ENCODE data around the gene FOXP1. TPM values are rescaled to one million over a fixed set of nuclear protein-coding genes. Genes with fewer than 3 reads are reported as not detected.

FOXP1 gene
- polyA plus RNA-seq, 1 experiment, result 56.6 TPM

GRCh38 chr3:71485896-71486295, 97.6 kb downstream of the FOXP1 start:
- POLR2A ChIA-PET, result no interaction called here
- no peak for DNase-seq (ENCODE audit: low read depth, low spot score)
- Histone ChIP-seq H3K27me3 (ENCODE audit: control insufficient read depth, insufficient read depth, low read length) (no peaks in the 10 kb centered on the region), H3K9me3 (ENCODE audit: control insufficient read depth, insufficient read depth, low read length) (peaks cover 1% of the 10 kb centered on the region), H3K4me3 (ENCODE audit: low read depth, low read length) (no peak overlapping the region), H3K27ac (ENCODE audit: low read depth, low read length) (no peak overlapping the region)
- TF ChIP-seq CTCF (IDR thresholded peaks at IDR 0.05; ENCODE audit: low read depth, low read length), result no peak
- CTCF ChIA-PET, result no interaction called here

- POLR2A ChIA-PET, result no interaction called here
- no peak overlapping the region for H3K4me3 ChIP-seq (ENCODE audit: low read depth, low read length)
- no peak overlapping the region for H3K27ac ChIP-seq (ENCODE audit: low read depth, low read length)
- DNase-seq (ENCODE audit: low read depth, low spot score), result no peak
- CTCF ChIA-PET, result no interaction called here
- H3K27me3 ChIP-seq (ENCODE audit: control insufficient read depth, insufficient read depth, low read length), result no peaks in the 10 kb centered on the region
- no peaks in the 10 kb centered on the region for H3K9me3 ChIP-seq (ENCODE audit: control insufficient read depth, insufficient read depth, low read length)
- no peak for TF ChIP-seq CTCF (IDR thresholded peaks at IDR 0.05; ENCODE audit: low read depth, low read length)
These were observed 99.1 kb downstream of the FOXP1 start for GRCh38 chr3:71484452-71484851.

GRCh38 chr3:71484047-71484446, 99.5 kb downstream of the FOXP1 start:
- Histone ChIP-seq H3K4me3 (ENCODE audit: low read depth, low read length) (no peak overlapping the region), H3K27me3 (ENCODE audit: control insufficient read depth, insufficient read depth, low read length) (no peaks in the 10 kb centered on the region), H3K27ac (ENCODE audit: low read depth, low read length) (no peak overlapping the region), H3K9me3 (ENCODE audit: control insufficient read depth, insufficient read depth, low read length) (no peaks in the 10 kb centered on the region)
- no peak for DNase-seq (ENCODE audit: low read depth, low spot score)
- POLR2A ChIA-PET, result no interaction called here
- CTCF ChIA-PET, result no interaction called here
- no peak for TF ChIP-seq CTCF (IDR thresholded peaks at IDR 0.05; ENCODE audit: low read depth, low read length)

GRCh38 chr3:71482771-71483170, 100.8 kb downstream of the FOXP1 start:
- H3K4me3 ChIP-seq (ENCODE audit: low read depth, low read length), result no peak overlapping the region
- no peak overlapping the region for H3K27ac ChIP-seq (ENCODE audit: low read depth, low read length)
- no peaks in the 10 kb centered on the region for H3K27me3 ChIP-seq (ENCODE audit: control insufficient read depth, insufficient read depth, low read length)
- ChIA-PET CTCF (no interaction called here), POLR2A (no interaction called here)
- TF ChIP-seq CTCF (IDR thresholded peaks at IDR 0.05; ENCODE audit: low read depth, low read length), result no peak
- no peaks in the 10 kb centered on the region for H3K9me3 ChIP-seq (ENCODE audit: control insufficient read depth, insufficient read depth, low read length)
- DNase-seq (ENCODE audit: low read depth, low spot score), result no peak

- Histone ChIP-seq H3K4me3 (ENCODE audit: low read depth, low read length) (no peak overlapping the region), H3K27ac (ENCODE audit: low read depth, low read length) (no peak overlapping the region), H3K27me3 (ENCODE audit: control insufficient read depth, insufficient read depth, low read length) (no peaks in the 10 kb centered on the region), H3K9me3 (ENCODE audit: control insufficient read depth, insufficient read depth, low read length) (0 out of 2 replicates have a peak, but pooled peaks cover 2% of the 10 kb centered on the region)
- no peak for DNase-seq (ENCODE audit: low read depth, low spot score)
- no peak for TF ChIP-seq CTCF (IDR thresholded peaks at IDR 0.05; ENCODE audit: low read depth, low read length)
- ChIA-PET CTCF (interaction anchor here (0.6 kb wide), 1 partner anchor 117 kb away, joined by 3 read pairs; no protein-coding TSS in a partner anchor), POLR2A (no interaction called here)
These were observed 105.0 kb downstream of the FOXP1 start for GRCh38 chr3:71478568-71478967.

Data from AG04450 (cell line).